Activated CD4-positive, alpha-beta T cell treated with anti-CD3 and anti-CD28 coated beads, Interleukin-2, amount 50 U/mL, for 1 hour (primary cell): ENCODE data around the gene MME.
"Not testable (repeated sequence)": the region's sequence is repeated elsewhere in the genome, so short reads cannot be mapped to it uniquely, and the experiment has no call there.

Experiments used
- DNase-seq: peaks from one replicate; pipeline ENCODE4 v3.0.0-alpha.2; 2020

Gene MME

DNA sequence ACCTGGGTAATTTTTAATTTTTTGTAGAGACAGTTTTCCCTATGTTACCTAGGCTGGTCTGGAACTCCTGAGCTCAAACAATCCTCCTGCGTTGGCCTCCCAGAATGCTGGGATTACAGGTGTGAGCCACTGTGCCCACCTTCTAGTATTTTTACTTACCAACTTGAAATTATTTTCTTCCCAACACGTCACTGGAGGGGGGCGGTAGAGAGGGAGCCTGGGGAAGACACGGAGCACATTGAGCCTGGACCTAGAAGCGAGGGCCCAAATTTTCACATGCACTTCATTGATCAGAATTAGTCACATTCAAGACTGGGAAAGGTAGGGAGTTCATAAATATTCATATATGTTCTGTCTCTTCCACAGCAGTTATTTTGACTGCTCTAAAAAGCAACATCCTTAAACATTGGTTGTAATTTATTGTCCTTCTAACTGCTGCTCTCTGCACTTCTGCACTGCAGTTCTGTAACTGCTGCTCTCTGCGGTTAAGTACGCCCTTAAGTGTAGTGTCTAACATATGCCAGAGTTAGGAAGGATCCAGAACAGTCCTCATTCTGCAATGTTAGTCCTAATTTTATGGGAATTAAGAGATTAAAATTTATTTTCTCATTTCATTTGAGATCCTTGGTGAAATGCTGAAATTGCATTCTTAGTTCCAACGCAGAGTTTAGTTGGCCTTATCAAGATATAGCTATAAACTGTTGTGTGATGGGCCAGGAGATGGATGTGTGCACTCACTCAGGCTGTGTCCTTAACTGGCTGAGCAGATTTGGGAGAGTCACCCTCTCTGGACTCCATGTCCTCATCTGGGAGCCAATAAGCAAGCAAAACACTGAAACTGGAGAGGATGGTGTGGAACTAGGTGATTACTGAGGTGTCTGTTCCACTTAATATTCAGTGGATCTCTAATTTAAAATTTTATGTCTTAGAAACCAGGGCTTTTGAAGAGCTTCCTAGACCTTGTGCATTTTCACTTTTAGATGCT is 115.1 kb downstream of the MME start:
- DNase-seq, result no peak

GRCh38 chr3:155196131-155197021 is 116.3 kb downstream of the MME start:
- DNase-seq, result no peak

GRCh38 chr3:155197786-155198185 is 117.7 kb downstream of the MME start:
- no peak for DNase-seq

DNA sequence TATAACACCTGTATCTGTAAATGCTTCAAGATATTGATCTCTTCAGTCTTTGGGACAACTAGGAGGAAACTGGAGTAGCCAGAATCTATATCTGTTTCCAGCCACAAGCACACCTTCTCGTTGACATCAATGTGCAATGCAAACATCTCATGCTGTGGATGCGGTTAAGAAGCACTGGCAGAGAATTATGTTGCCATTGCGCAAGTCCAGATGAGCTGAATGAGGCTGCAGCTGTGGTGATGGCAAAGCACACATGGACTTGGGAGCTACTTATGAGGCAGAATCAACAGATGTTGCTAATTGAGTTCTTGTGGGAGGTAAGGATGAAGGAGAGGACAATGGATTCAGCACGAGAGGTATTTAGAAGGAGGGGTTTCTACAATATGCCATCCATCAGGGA is 122.5 kb downstream of the MME start:
- no peak for DNase-seq

DNA sequence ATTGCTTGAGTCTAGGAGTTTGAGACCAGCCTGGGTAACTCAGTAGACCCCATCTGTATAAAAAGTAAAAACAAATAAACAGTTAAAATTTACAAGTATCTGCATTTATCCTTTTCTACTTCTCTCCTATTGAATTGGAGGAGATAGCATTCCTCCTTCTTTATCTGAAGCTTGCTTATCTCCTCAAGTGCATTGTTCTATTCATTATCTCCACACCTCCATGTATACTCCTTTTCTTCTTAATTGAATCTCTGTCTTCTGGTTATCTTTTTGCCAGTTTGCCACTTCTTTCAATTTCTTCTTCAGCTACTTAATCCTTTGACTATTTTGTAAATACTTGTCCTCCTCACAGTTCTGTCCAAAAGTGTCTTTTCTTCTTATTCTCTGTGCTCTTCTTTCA is 124.7 kb downstream of the MME start:
- DNase-seq, result no peak

GRCh38 chr3:155208183-155208800 is 128.2 kb downstream of the MME start:
- no peak for DNase-seq

DNA sequence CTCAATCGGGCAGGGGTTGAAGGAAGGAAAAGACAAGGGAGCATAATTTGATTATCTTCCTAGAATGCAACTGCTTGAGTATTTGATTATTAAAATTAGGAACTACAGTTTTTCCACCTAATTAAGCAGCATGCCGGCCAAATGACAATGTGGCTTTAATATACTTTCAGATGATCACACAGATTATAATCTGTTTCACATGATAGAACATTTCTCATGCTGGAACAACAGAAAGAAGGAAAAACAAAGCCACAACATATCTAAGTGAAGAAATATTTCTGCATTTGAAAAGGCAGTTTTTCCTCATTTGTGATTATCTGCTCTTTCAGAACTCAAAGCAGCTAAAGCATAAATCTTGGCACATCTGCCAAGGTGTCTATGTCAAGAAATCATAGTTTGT is 130.6 kb downstream of the MME start:
- no peak for DNase-seq

DNA sequence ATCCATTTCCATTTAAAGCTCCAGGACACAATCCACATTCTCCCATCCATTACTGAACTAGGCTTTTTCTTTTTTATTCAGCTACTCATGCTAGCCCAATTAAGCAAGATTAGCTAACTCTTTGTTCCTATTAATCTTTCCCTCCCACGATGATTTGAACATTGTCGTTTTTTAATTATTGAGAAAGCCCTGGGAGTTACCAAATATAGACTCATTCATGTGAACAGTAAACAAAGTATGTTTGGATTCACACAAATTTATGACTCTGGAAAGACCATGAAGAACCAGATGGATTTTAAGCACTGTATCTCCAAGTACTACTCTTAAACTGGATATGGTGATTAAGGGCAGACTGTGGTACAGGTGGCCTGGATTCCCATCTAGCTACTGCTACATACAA is 131.1 kb downstream of the MME start:
- DNase-seq, result no peak

DNA sequence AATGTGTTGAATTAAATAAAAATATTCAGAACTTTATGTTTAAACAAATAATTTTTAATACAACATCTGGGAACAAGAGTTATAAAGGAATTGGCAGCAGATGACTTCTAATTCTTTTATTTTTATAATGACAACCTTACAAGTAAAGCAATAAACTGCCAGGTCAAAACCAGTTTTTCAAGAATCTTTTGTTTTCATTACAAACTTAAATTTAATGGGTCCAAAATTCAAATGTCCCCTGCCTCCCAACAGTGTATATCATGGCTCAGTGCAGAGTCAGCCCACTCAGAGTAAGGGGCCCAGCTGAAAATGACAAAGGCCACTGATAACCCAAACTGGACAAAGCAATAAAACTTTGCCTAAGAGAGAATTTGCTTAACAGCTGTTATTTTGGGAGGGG is 131.8 kb downstream of the MME start:
- no peak for DNase-seq

- not testable (repeated sequence) for DNase-seq
These were observed 135.9 kb downstream of the MME start for GRCh38 chr3:155216007-155216406.

DNA sequence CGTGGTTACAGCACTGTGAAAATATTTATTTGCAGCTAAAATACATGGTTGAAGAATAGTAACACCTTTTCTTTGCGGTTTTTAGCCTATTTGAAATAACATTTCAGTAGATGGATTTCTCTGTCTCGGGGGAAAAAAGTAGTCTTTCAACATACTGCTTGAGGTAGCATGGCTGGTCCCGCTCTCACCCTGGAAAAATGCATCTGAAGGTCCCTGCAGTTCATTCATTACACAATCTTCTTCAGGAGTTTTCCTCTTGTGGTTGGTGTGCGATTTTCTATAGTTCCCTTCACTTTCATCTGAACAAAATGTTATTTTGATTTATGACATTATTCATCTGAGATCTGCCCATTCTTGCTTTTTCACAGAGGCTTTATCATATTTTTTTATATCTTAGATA is 137.5 kb downstream of the MME start:
- DNase-seq, result no peak

DNA sequence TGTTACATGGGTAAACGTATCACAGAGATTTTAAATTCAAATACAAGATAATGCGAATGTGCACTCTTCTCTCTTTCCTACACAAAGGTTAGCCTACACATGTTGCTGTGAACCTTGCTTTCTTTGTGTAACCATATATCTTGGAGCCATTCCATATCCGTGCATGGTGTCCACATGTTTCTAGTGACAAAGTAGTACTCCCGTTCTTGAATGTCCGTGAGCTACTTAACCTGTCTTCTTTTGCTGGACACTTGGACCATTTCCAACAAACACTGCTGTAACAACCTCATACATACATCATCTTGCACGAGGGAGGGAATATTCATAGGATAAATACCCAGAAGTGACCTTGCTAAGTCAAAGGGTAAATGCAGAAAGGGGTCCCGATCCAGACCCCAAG is 138.3 kb downstream of the MME start:
- no peak for DNase-seq

DNA sequence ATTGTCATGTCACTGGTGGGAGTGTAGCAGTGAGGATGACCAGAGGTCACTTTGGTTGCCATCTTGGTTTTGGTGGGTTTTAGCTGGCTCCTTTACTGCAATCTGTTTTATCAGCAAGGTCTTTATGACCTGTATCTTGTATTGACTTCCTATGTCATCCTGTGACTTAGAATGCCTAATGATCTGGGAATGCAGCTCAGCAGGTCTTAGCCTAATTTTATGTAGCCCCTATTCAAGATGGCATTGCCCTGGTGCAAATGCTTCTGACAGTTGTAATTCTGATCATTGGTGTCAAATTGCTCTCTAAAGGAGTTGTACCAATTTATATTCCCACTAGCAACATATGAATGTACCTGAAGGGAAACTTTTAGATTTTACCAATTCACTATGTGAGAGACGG is 139.0 kb downstream of the MME start:
- DNase-seq, result no peak

DNA sequence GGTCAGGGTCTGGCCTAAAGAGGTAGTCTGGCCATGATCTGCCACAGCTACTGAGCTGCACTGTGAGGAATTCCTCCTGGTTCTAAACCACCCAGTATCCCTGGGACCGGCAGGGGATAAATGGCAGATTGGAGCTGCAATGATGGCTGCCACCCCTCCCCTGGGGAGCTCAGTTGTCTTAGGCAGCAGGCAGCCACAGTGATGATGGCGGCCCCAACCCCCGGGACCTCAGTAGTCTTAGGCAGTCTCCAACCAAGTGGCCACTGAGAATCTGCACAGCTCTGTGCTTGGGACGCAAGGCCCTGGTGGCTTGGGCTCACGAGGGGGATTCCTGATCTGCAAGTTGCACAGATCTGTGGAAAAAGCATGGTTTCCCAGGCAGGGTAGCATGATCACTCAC is 145.3 kb downstream of the MME start:
- no peak for DNase-seq

DNA sequence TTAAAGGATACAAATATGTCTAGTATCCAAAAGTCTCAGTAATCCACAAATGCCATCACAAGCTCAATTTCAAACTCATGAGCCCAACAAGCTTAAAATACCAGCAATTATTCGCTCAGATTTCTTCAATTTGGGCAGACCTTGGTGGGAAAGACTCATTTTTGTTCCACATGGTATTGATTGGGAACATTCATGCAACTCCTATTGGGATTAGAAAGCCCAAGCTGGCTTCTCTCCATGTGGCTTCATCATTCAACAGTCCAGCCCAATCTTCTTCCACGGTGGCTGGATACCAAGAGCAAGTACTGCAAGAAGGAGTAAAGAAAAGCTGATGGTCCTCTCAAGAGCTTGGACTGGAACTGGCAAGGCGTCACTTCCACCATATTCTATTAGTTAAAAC is 147.0 kb downstream of the MME start:
- DNase-seq, result no peak

GRCh38 chr3:155228676-155229075 is 148.6 kb downstream of the MME start:
- DNase-seq, result no peak

GRCh38 chr3:155229086-155229485 is 149.0 kb downstream of the MME start:
- DNase-seq, result no peak

DNA sequence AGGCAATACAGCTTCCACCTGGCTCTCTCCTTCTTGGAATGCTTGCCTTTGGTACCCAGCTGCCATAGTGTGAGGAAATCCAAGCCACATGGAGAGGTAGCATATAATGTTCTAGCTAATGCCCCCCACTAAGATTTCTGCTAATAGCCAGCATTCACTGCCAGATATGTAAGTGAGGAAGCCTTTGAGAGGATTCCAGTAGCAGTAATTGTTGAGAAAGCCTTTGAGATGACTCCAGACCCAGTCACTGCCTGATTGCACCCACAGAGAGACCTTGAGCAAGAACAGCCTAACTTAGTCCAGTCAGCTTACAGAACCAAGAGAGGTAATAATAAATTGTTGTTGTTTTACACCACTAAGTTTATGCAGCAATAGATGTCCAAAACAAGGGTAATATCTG is 150.3 kb downstream of the MME start:
- no peak for DNase-seq

DNA sequence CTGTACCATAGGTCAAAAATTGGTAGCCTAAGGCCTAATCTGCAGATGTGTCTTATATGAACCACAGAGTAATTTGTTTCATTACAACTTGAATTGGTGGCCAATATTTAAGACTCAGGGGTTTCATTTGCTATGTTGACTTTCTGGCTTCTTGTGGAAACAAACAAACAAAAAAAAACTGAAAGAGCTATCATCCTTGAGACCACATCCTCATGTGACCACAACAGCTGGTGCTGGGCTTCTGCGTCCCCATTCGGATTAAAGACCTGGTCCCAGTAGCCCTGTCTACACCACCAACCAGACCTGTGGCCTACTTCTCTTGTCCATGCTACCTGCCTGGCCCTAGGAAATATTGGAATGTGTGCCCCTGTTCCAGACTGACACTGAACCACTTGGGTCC is 151.7 kb downstream of the MME start:
- DNase-seq, result no peak

DNA sequence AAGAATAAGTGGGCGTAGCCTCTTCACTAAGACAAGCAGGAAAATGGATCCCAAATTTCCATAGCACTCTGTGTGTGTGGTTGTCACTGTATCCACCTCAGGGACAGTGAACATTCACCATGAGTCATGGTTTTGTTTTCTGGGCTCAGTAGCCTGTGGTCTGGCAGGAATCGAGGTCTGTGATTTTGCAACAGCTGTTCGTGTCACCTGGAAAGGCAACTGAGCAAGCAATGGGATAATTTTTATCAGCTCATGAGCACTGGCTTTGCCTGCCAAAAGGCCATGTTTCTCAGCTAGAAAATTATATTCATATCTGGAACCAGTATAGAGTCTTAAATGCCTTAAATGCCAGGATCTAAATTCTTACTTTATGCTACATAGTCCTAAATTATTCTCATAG is 152.5 kb downstream of the MME start:
- no peak for DNase-seq

- DNase-seq, result no peak
These were observed 153.1 kb downstream of the MME start for GRCh38 chr3:155233213-155233612.
